Measurements from ENCODE around the gene ALDOC. TPM values are rescaled to one million over a fixed set of nuclear protein-coding genes. Genes with fewer than 3 reads are reported as not detected.

The ALDOC gene
- total RNA-seq, 4 donors from 2014 or later, result 4.1 to 17.8 (median 11.1) TPM

DNA sequence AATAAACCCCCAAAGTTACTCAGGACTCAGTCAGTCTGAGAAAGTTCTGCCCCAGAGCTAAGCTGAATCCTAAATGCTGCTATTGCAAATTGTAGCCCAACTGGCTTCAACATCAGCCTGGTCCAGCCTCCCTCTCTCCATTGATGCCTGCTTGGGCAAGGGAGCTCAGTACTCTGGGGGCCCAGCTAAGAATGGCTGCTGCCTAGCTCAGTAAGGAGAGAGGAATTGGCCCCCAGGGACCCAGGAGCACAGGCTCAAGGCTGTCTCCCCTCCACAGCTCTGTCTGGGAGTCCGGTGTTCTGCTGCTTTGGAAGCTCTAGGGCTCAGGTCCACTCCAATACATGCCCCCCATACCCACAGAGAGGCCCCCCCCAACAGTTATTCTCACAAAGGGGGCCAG, 25.8 kb downstream of the ALDOC start:
- DNase-seq, result no peak
- no peaks in the 10 kb centered on the region for H3K36me3 ChIP-seq
- TF ChIP-seq, protein P1, sequence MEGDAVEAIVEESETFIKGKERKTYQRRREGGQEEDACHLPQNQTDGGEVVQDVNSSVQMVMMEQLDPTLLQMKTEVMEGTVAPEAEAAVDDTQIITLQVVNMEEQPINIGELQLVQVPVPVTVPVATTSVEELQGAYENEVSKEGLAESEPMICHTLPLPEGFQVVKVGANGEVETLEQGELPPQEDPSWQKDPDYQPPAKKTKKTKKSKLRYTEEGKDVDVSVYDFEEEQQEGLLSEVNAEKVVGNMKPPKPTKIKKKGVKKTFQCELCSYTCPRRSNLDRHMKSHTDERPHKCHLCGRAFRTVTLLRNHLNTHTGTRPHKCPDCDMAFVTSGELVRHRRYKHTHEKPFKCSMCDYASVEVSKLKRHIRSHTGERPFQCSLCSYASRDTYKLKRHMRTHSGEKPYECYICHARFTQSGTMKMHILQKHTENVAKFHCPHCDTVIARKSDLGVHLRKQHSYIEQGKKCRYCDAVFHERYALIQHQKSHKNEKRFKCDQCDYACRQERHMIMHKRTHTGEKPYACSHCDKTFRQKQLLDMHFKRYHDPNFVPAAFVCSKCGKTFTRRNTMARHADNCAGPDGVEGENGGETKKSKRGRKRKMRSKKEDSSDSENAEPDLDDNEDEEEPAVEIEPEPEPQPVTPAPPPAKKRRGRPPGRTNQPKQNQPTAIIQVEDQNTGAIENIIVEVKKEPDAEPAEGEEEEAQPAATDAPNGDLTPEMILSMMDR (IDR thresholded peaks at IDR 0.05), result no peak
- no peak for TF ChIP-seq POLR2A (IDR thresholded peaks at IDR 0.05)

DNA sequence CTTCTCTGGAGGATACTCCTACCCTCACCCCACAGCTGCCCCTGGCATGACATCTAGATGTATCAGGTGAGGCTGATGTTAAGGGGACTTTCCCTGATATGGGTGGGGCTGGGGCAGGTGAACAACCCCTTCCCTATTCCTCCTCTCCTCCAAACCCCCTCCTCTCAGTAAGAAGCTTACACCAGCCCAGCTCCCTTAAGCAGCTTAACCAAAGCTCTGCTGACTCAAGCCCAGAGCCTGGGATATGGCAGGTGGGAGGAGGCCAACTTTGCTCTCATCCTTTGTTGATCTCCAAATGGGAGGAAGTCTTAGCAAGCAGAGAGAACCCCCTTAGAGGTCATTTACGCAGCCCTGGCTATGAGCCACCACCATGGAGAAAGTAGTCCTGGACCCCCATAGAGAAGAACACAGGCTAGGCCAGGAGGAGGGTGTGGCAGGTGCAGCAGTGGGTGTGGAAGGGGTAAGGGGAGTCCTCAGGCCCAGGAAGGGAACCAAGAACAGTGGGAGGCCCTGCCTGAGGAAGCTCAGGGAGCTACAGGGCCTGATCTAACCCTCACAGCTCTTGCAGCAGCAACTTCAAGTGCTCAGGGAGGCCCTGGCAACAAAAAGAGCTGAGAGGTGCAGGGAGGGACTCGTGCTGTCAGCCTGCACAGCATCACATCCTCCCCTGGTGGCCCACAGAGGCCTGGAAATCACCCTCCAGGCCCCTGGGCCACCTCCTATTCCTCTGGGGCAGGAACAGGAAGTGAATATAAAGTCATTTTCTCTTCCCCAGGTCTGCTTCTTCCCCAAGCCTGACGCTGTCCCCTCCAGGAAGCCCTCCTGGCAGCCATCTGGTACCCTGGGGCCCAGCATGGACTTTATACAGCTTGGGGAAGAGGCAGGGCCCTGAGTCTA, 27.2 kb downstream of the ALDOC start:
- H3K27me3 ChIP-seq, result no peaks in the 10 kb centered on the region
- H3K4me3 ChIP-seq, result no peak overlapping the region
- intact Hi-C loops (cut with DNase I; ENCODE audit: low total_unique reads), result loop anchor here (10.0 kb wide), 1 partner anchor 65 kb away; the partner anchor contains the start of gene RSKR
- no peaks in the 10 kb centered on the region for H3K9me3 ChIP-seq
- DNase-seq, result no peak
- H3K4me1 ChIP-seq, result peaks cover 0 to 4% of the 10 kb centered on the region in 2 donors
- no peak overlapping the region for H3K27ac ChIP-seq
- H3K36me3 ChIP-seq, result no peaks in the 10 kb centered on the region
- TF ChIP-seq POLR2A (IDR thresholded peaks at IDR 0.05), result no peak
- TF ChIP-seq, protein P1 (IDR thresholded peaks at IDR 0.05), result no peak

More for the DNA sequence above, 25.8 kb downstream of the ALDOC start:
- Histone ChIP-seq H3K4me1 (peaks cover 0 to 4% of the 10 kb centered on the region in 2 donors), H3K4me3 (no peak overlapping the region), H3K27me3 (no peaks in the 10 kb centered on the region), H3K27ac (no peak overlapping the region), H3K9me3 (no peaks in the 10 kb centered on the region)
- intact Hi-C loops (cut with DNase I; ENCODE audit: low total_unique reads), result no loop called here

DNA sequence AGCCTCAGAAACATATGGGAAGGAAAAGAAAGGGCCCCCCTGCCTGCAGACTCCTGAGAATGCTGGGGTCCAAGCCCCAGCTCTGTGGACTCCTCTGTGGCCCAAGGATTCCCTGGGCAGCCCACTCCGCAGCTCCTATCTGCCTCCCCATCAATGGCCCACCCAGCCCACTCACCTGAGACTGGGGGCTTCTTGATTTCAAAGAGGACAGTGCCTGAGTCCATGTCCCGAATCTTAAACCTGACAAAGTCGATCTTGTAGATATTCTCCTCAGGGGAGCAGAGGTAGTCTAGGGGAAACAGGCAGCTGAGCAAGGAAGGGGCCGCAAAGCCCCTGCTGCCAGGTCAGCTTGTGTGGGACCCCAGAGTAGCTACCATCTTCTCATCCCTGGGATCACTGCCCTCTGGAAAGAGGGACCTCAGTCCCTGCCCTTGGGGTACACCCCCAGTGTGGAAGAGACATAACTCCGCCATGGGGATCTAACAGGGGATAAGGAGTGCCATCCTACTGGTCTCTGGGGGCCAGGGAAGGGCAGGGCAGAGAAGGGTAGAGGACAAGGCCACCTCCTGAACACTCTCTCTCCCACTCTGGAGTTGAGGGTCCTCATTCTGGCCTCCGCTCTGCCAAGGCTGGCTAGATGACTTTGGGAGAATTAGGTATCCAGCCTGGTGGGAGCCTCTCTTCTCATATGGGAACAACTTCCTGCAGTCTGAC, 28.1 kb downstream of the ALDOC start:
- intact Hi-C loops (cut with DNase I; ENCODE audit: low total_unique reads), result loop anchor here (10.0 kb wide), 1 partner anchor 66 kb away; the partner anchor contains the start of gene RSKR
- Histone ChIP-seq H3K4me3 (no peak overlapping the region), H3K27me3 (no peaks in the 10 kb centered on the region), H3K27ac (no peak overlapping the region), H3K4me1 (peaks cover 0 to 4% of the 10 kb centered on the region in 2 donors), H3K36me3 (no peaks in the 10 kb centered on the region), H3K9me3 (no peaks in the 10 kb centered on the region)
- TF ChIP-seq, protein P1 (IDR thresholded peaks at IDR 0.05), result no peak
- no peak for TF ChIP-seq POLR2A (IDR thresholded peaks at IDR 0.05)
- DNase-seq, result no peak

DNA sequence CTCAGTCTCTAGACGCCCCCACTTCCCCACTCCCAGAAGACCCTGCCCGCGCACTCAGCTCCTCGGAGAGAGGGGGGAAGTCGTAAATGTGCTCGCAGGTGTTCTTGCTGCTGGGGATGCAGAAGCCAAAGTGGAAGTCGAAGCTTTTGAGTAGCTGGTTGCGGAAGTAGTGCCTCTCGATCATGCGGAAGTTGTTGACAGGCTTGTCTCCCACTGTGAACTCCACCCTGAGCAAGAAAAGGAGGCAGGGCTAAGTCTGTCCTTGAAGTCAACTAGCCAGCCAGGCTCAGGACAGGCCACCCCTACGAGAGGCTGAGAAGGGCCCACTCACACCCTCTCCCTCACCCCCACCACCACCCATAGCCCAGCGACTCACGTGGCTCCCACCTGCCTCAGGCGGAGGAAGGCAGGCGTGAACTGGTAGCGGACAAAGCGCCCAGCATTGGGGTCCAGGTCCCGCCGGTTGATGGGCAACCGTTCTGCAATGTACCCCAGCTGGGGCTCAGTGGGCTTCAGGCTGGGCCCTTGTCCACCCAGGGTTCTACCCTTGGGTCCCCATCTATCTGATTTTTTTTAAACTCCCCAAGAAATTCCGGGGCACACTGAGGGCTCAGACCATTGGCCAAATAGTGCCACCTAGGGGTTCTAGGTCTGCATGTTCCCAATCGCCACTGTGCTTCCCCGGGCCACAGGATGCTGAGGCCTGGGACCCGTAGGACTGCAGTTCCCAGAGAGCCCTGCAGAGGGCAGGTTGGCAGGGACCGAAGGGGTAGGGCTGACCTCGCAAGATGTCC, 28.9 kb downstream of the ALDOC start:
- Histone ChIP-seq H3K27ac (no peak overlapping the region), H3K36me3 (no peaks in the 10 kb centered on the region), H3K9me3 (no peaks in the 10 kb centered on the region), H3K27me3 (no peaks in the 10 kb centered on the region), H3K4me3 (no peak overlapping the region), H3K4me1 (peaks cover 0 to 4% of the 10 kb centered on the region in 2 donors)
- DNase-seq, result peak; percentile 46 to 64
- TF ChIP-seq, protein P1 (IDR thresholded peaks at IDR 0.05), result peak; percentile 50 to 77 (median 68)
- TF ChIP-seq POLR2A (IDR thresholded peaks at IDR 0.05), result no peak
- intact Hi-C loops (cut with DNase I; ENCODE audit: low total_unique reads), result loop anchor here (10.0 kb wide), 1 partner anchor 67 kb away; the partner anchor contains the start of gene RSKR

Data from uterus (tissue), 4 donors.